ENCODE results near the gene PRADC1.
A peak's percentile ranks its signal among the peaks of the same experiment; 100 is the strongest.

Gene PRADC1

GRCh38 chr2:73258186-73258912 is 25.3 kb upstream of the PRADC1 start:
- no peak for DNase-seq

GRCh38 chr2:73257425-73258125 is 24.5 kb upstream of the PRADC1 start:
- DNase-seq: no peak

- no peak for DNase-seq
Measured at GRCh38 chr2:73257021-73257420, 24.0 kb upstream of the PRADC1 start.

GRCh38 chr2:73256618-73256922 is 23.5 kb upstream of the PRADC1 start:
- no peak for DNase-seq

GRCh38 chr2:73255907-73256617 is 23.0 kb upstream of the PRADC1 start:
- no peak for DNase-seq

- no peak for DNase-seq
Measured at GRCh38 chr2:73255007-73255644, 22.1 kb upstream of the PRADC1 start.

- no peak for DNase-seq
Measured at GRCh38 chr2:73254343-73255006, 21.4 kb upstream of the PRADC1 start.

GRCh38 chr2:73253901-73254300 is 20.9 kb upstream of the PRADC1 start:
- DNase-seq: no peak

GRCh38 chr2:73253400-73253799 is 20.4 kb upstream of the PRADC1 start:
- DNase-seq: no peak

GRCh38 chr2:73252238-73253027 is 19.4 kb upstream of the PRADC1 start:
- DNase-seq: no peak

- DNase-seq: no peak
Measured at GRCh38 chr2:73250872-73251846, 18.1 kb upstream of the PRADC1 start.

GRCh38 chr2:73249636-73250035 is 16.6 kb upstream of the PRADC1 start:
- DNase-seq: no peak

- DNase-seq: no peak
Measured at GRCh38 chr2:73246850-73247249, 13.8 kb upstream of the PRADC1 start.

- DNase-seq: peak; percentile 48
Measured at GRCh38 chr2:73244580-73244979, 11.5 kb upstream of the PRADC1 start.

- no peak for DNase-seq
Measured at GRCh38 chr2:73243884-73244570, 11.0 kb upstream of the PRADC1 start.

- DNase-seq: no peak
Measured at GRCh38 chr2:73239776-73240175, 6.7 kb upstream of the PRADC1 start.

GRCh38 chr2:73238976-73239375 is 5.9 kb upstream of the PRADC1 start:
- no peak for DNase-seq

GRCh38 chr2:73238149-73238548 is 5.1 kb upstream of the PRADC1 start:
- DNase-seq: no peak

- no peak for DNase-seq
Measured at GRCh38 chr2:73237168-73237567, 4.1 kb upstream of the PRADC1 start.

GRCh38 chr2:73235315-73236028 is 2.4 kb upstream of the PRADC1 start:
- DNase-seq: no peak

All from activated CD4-positive, alpha-beta T cell treated with anti-CD3 and anti-CD28 coated beads, Interleukin-2, Interleukin-6, amounts not matched to agents 100 ng/mL and 50 ng/mL, durations not matched to agents 16 hours and 8 hours (primary cell).